Hematopoietic multipotent progenitor cell treated with erythropoietin and hydrocortisone succinate and interleukin-3 and kit ligand, for 17 days (in vitro differentiated cells): ENCODE data around the gene PRXL2A.
"Not testable (repeated sequence)": the region's sequence is repeated elsewhere in the genome, so short reads cannot be mapped to it uniquely, and the experiment has no call there.

Experiments used
- DNase-seq: peaks from one replicate; pipeline ENCODE4 v3.0.0-alpha.2; 2015; ENCODE audit warnings: low spot score

The PRXL2A gene

GRCh38 chr10:80408242-80409101, at the start of gene PRXL2A:
PRXL2A (plus strand) TSS chr10:80408551; CDS start chr10:80420468, 11,917 bp downstream.
- no peak for DNase-seq

- DNase-seq: not testable (repeated sequence)
Measured at GRCh38 chr10:80358925-80359324, 49.4 kb upstream of the PRXL2A start.

GRCh38 chr10:80359644-80360043, 48.7 kb upstream of the PRXL2A start:
- no peak for DNase-seq

- no peak for DNase-seq
Measured at GRCh38 chr10:80365510-80365909, 42.8 kb upstream of the PRXL2A start.

- DNase-seq: no peak
Measured at GRCh38 chr10:80371467-80371866, 36.9 kb upstream of the PRXL2A start.

- DNase-seq: no peak
Measured at GRCh38 chr10:80372675-80373074, 35.7 kb upstream of the PRXL2A start.

- no peak for DNase-seq
Measured at GRCh38 chr10:80373502-80373901, 34.8 kb upstream of the PRXL2A start.

GRCh38 chr10:80379701-80380100, 28.6 kb upstream of the PRXL2A start:
- DNase-seq: no peak

GRCh38 chr10:80380185-80380584, 28.2 kb upstream of the PRXL2A start:
- DNase-seq: no peak

- peak; percentile 33 for DNase-seq
Measured at GRCh38 chr10:80382989-80383388, 25.4 kb upstream of the PRXL2A start.

GRCh38 chr10:80390740-80391139, 17.6 kb upstream of the PRXL2A start:
- no peak for DNase-seq

- no peak for DNase-seq
Measured at GRCh38 chr10:80392250-80392649, 16.1 kb upstream of the PRXL2A start.

- DNase-seq: no peak
Measured at GRCh38 chr10:80394358-80394916, 13.9 kb upstream of the PRXL2A start.

- DNase-seq: no peak
Measured at GRCh38 chr10:80397014-80397413, 11.3 kb upstream of the PRXL2A start.

GRCh38 chr10:80400136-80400804, 8.1 kb upstream of the PRXL2A start:
- DNase-seq: no peak

- DNase-seq: no peak
Measured at GRCh38 chr10:80405035-80405434, 3.3 kb upstream of the PRXL2A start.

GRCh38 chr10:80405626-80406025, 2.7 kb upstream of the PRXL2A start:
- no peak for DNase-seq

- no peak for DNase-seq
Measured at GRCh38 chr10:80406204-80406603, 2.1 kb upstream of the PRXL2A start.

GRCh38 chr10:80407812-80408241, 524 bp upstream of the PRXL2A start:
- no peak for DNase-seq

GRCh38 chr10:80409121-80409520, 770 bp downstream of the PRXL2A start:
- DNase-seq: no peak

- no peak for DNase-seq
Measured at GRCh38 chr10:80410122-80410521, 1.8 kb downstream of the PRXL2A start.

GRCh38 chr10:80410578-80411145, 2.3 kb downstream of the PRXL2A start:
- DNase-seq: peak; percentile 13

GRCh38 chr10:80411267-80411668, 2.9 kb downstream of the PRXL2A start:
- no peak for DNase-seq
